GM12878 (cell line): ENCODE results near the gene PLA2G12B. TPM values are rescaled to one million over a fixed set of nuclear protein-coding genes. Genes with fewer than 3 reads are reported as not detected.

Experiments used
- ATAC-seq: fragments of 200-7000 bp; cut with Tn5 transposase; 3 replicates; pipeline ENCODE4 v1.9.1; 2020; ENCODE audit warnings: mild to moderate bottlenecking, moderate library complexity
- BruUV-seq: library from RNA; stranded (reverse); fragments of 400-500 nt; replicated peaks from 2 replicates; lab custom pipeline; 2021; lab: Mats Ljungman, UMichigan
- CTCF ChIA-PET: fragments of 300-600 bp; sonication (Branson Sonifier 250); formaldehyde crosslinking; extraction: SDS; loops from one replicate; lab custom pipeline; 2021; ENCODE audit warnings: inconsistent platforms; lab: Yijun Ruan, JAX
- POLR2A ChIA-PET: fragments of 350-600 bp; formaldehyde crosslinking; extraction: SDS; loops from one replicate; lab custom pipeline; 2021; ENCODE audit warnings: inconsistent platforms; lab: Charles Lee
- RAD21 ChIA-PET: fragments of 300-600 bp; sonication (Branson Sonifier 250); formaldehyde crosslinking; loops from one replicate; lab custom pipeline; 2023; ENCODE audit warnings: antibody characterized with exemption; ENCODE audit not compliant: unreplicated experiment; lab: Charles Lee
- SMC1A ChIA-PET: fragments of 300-600 bp; sonication (Branson Sonifier 250); formaldehyde crosslinking; loops from one replicate; lab custom pipeline; 2023; ENCODE audit not compliant: unreplicated experiment, uncharacterized antibody; lab: Charles Lee
- DNase-seq: peaks from one replicate; pipeline ENCODE4 v3.0.0-alpha.2; 2011; ENCODE audit warnings: low read depth, low spot score
- FAIRE-seq: peaks from 3 replicates; lab custom pipeline; 2011; peaks lifted over from hg19 to GRCh38; lab: Jason Lieb, UNC
- H2AFZ ChIP-seq: 2 replicates; pipeline ENCODE4 v1.6.0; 2011; ENCODE audit warnings: low read depth, low read length, control low read depth; ENCODE audit not compliant: control insufficient read depth
- H3K27ac ChIP-seq: 2 replicates; pipeline ENCODE4 v1.5.1; 2011; ENCODE audit warnings: control low read depth; ENCODE audit not compliant: control insufficient read depth, insufficient read depth
- H3K27me3 ChIP-seq, 2 experiments: replicated peaks in 1 of 2; 2 replicates each; pipeline versions ENCODE4 v1.6.0 to v1.6.1; 2011; ENCODE audit warnings: low read length in 1 of 2; ENCODE audit not compliant: control insufficient read depth in 2 of 2, insufficient read depth in 2 of 2
- H3K36me3 ChIP-seq, 2 experiments: 2 replicates each; pipeline ENCODE4 v1.5.1; 2011; ENCODE audit warnings: low read length in 1 of 2; ENCODE audit not compliant: control insufficient read depth in 2 of 2, insufficient read depth in 2 of 2
- H3K4me1 ChIP-seq: 2 replicates; pipeline ENCODE4 v1.6.1; 2011; ENCODE audit warnings: mild to moderate bottlenecking, low read length, moderate library complexity, mixed read lengths; ENCODE audit not compliant: control insufficient read depth, insufficient read depth
- H3K4me2 ChIP-seq: 2 replicates; pipeline ENCODE4 v1.6.0; 2011; ENCODE audit warnings: control low read depth; ENCODE audit not compliant: control insufficient read depth, insufficient read depth
- H3K4me3 ChIP-seq: fragments of 200-600 bp; sonication (generic); 2 replicates; pipeline ENCODE4 v1.5.1; 2016
- H3K79me2 ChIP-seq: 2 replicates; pipeline ENCODE4 v1.6.0; 2011; ENCODE audit warnings: low read length; ENCODE audit not compliant: control insufficient read depth, insufficient read depth
- H3K9ac ChIP-seq: 2 replicates; pipeline ENCODE4 v1.8.0; 2011; ENCODE audit warnings: low read length, control low read depth, mixed read lengths; ENCODE audit not compliant: control insufficient read depth, insufficient read depth
- H3K9me3 ChIP-seq: replicated peaks from 3 replicates; pipeline ENCODE4 v1.5.1; 2011; ENCODE audit warnings: mild to moderate bottlenecking, low read length; ENCODE audit not compliant: control insufficient read depth, insufficient read depth
- H4K20me1 ChIP-seq: 2 replicates; pipeline ENCODE4 v1.6.0; 2011; ENCODE audit not compliant: control insufficient read depth, insufficient read depth
- CREM ChIP-seq: IDR thresholded peaks from 2 replicates; pipeline ENCODE4 v1.6.1; 2014; ENCODE audit warnings: antibody characterized with exemption, low read depth
- NR2C2 ChIP-seq: IDR thresholded peaks from 2 replicates; pipeline ENCODE4 v1.6.1; 2011; ENCODE audit warnings: borderline replicate concordance, low read depth; ENCODE audit not compliant: control insufficient read depth, insufficient read length
- RAD51 ChIP-seq: fragments of 450-650 bp; IDR thresholded peaks from 2 replicates; pipeline ENCODE4 v1.6.1; 2016; ENCODE audit warnings: moderate library complexity, mild to moderate bottlenecking, inconsistent platforms
- YBX1 ChIP-seq: fragments of 450-650 bp; IDR thresholded peaks from 2 replicates; pipeline ENCODE4 v1.6.1; 2016; ENCODE audit warnings: antibody characterized with exemption
- ZNF274 ChIP-seq: IDR thresholded peaks from one replicate; pipeline ENCODE4 v1.8.0; 2011; ENCODE audit not compliant: insufficient read length, insufficient read depth
- WGBS: methylation state at CpG from one replicate; pipeline ENCODE4 v1.1.6; 2016; ENCODE audit warnings: low lambda C conversion rate; ENCODE audit not compliant: insufficient replicate concordance, insufficient coverage; ENCODE audit errors: missing lambda C conversion rate; 5-methylcytosine and 5-hydroxymethylcytosine counted together
- in situ Hi-C: fragments of 300-500 bp; cut with MboI; formaldehyde crosslinking; loops from 9 replicates; pipeline ENCODE4 v1.14.3; 2018; ENCODE audit warnings: mixed read lengths
- intact Hi-C: fragments of 100-400 bp; cut with micrococcal nuclease; formaldehyde crosslinking; loops from one replicate; pipeline ENCODE4 v1.14.2; 2022; ENCODE audit not compliant: unreplicated experiment
- polyA plus RNA-seq, 11 experiments: library from polyadenylated mRNA; depleted of rRNA in 4 of 11; unstranded in 6 of 11; stranded (reverse) in 5 of 11; fragments of >200 nt; fragmentation: Nextera tagmentation in 4 of 11; fragmentation: Illumina TruSeq in 1 of 11; extraction: Ambion mirVana in 4 of 11; extraction: Trizol in 1 of 11; gene quantifications; 1 replicate in 1 of 11; 2 replicates in 10 of 11; pipeline versions ENCODE4 v1.2.1 to v1.2.3, GENCODE V29; 2011 to 2016; ENCODE audit warnings: inconsistent platforms in 2 of 11, missing spikeins in 2 of 11, low read depth in 1 of 11
- total RNA-seq, 4 experiments: library from RNA; depleted of rRNA in 3 of 4; stranded (reverse); fragments of >200 nt in 3 of 4; fragmentation: Illumina TruSeq in 1 of 4; extraction: Trizol in 1 of 4; gene quantifications; 2 replicates each; pipeline versions ENCODE4 v1.2.1 to v1.2.3, GENCODE V29; 2013 to 2021
- TF ChIP-seq, protein P1 (sequence below): IDR thresholded peaks from 2 replicates; pipeline ENCODE4 v1.6.1; 2011; ENCODE audit warnings: low read depth, low read length, improper control_type of control experiment, borderline replicate concordance
- TF ChIP-seq, protein P2 (sequence below): fragments of 450-650 bp; IDR thresholded peaks from 2 replicates; pipeline ENCODE4 v1.6.1; 2017; ENCODE audit warnings: low read depth, mild to moderate bottlenecking, moderate library complexity
- TF ChIP-seq, protein P3 (sequence below): IDR thresholded peaks from 2 replicates; pipeline ENCODE4 v1.6.1; 2011; ENCODE audit warnings: mild to moderate bottlenecking, low read depth, low read length, moderate library complexity; ENCODE audit not compliant: insufficient replicate concordance
- TF ChIP-seq, protein P4 (sequence below): fragments of 450-650 bp; IDR thresholded peaks from 2 replicates; pipeline ENCODE4 v1.6.1; 2017; ENCODE audit warnings: mild to moderate bottlenecking, low read depth, inconsistent platforms; ENCODE audit not compliant: poor library complexity, severe bottlenecking
- TF ChIP-seq, protein P5 (sequence below): fragments of 450-650 bp; formaldehyde crosslinking; IDR thresholded peaks from 2 replicates; pipeline ENCODE4 v1.4.0; 2020; ENCODE audit warnings: mild to moderate bottlenecking, moderate library complexity

Gene PLA2G12B
- total and polyA plus RNA-seq, 10 of the 15 experiments (the other 5 are each of a cell fraction or from before 2014, with no cell fraction given) = not detected

DNA sequence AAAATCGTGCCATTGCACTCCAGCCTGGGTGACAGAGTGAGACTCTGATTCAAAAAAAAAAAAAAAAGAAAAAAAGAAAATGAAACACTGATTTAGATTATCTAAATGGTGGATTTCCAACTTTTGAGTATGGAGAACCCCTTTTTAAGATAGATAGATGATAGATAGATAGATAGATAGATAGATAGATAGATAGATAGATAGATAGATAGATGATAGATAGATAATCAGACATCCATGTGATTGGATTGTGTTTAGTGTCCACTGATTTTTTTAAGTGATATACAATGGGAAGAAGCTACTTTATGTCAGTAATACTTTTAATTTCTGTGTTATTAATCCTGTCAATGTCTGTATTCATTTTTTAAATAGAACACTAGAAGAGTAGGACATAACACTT lies 55.1 kb downstream of the PLA2G12B start (continued):
- no peak for TF ChIP-seq NR2C2
- TF ChIP-seq, protein P1, sequence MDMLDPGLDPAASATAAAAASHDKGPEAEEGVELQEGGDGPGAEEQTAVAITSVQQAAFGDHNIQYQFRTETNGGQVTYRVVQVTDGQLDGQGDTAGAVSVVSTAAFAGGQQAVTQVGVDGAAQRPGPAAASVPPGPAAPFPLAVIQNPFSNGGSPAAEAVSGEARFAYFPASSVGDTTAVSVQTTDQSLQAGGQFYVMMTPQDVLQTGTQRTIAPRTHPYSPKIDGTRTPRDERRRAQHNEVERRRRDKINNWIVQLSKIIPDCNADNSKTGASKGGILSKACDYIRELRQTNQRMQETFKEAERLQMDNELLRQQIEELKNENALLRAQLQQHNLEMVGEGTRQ = no peak
- TF ChIP-seq, protein P2, sequence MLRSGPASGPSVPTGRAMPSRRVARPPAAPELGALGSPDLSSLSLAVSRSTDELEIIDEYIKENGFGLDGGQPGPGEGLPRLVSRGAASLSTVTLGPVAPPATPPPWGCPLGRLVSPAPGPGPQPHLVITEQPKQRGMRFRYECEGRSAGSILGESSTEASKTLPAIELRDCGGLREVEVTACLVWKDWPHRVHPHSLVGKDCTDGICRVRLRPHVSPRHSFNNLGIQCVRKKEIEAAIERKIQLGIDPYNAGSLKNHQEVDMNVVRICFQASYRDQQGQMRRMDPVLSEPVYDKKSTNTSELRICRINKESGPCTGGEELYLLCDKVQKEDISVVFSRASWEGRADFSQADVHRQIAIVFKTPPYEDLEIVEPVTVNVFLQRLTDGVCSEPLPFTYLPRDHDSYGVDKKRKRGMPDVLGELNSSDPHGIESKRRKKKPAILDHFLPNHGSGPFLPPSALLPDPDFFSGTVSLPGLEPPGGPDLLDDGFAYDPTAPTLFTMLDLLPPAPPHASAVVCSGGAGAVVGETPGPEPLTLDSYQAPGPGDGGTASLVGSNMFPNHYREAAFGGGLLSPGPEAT = no peak
- TF ChIP-seq, all 136 proteins: peak for 0

DNA sequence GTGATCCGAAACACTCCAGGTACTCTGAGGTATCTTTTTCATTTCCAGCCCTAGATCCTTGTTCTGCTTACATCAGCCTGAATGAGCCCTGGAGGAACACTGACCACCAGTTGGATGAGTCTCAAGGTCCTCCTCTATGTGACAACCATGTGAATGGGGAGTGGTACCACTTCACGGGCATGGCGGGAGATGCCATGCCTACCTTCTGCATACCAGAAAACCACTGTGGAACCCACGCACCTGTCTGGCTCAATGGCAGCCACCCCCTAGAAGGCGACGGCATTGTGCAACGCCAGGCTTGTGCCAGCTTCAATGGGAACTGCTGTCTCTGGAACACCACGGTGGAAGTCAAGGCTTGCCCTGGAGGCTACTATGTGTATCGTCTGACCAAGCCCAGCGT lies 56.0 kb downstream of the PLA2G12B start:
- no peaks in the 10 kb centered on the region for H4K20me1 ChIP-seq
- SMC1A ChIA-PET = no interaction called here
- ATAC-seq (no peak), DNase-seq (no peak), FAIRE-seq (no peak)
- no peak overlapping the region for H3K27ac ChIP-seq
- H3K4me1 ChIP-seq = no peaks in the 10 kb centered on the region
- H3K79me2 ChIP-seq = no peaks in the 10 kb centered on the region
- no peak overlapping the region for H3K4me3 ChIP-seq
- H3K27me3 ChIP-seq = no peaks in the 10 kb centered on the region
- 75% methylated on average over 10 of the region's 10 CpGs for WGBS
- no peaks in the 10 kb centered on the region for H3K36me3 ChIP-seq
- RAD21 ChIA-PET = no interaction called here
- BruUV-seq = no TSS peak
- intact Hi-C loops = no loop called here
- H3K4me2 ChIP-seq = no peak overlapping the region
- no peak overlapping the region for H2AFZ ChIP-seq
- POLR2A ChIA-PET = no interaction called here
- H3K9me3 ChIP-seq = no peaks in the 10 kb centered on the region
- H3K9ac ChIP-seq = no peak overlapping the region
- CTCF ChIA-PET = interaction anchor here (1.3 to 1.6 kb wide), 2 partner anchors 15 to 534 kb away, joined by 3 to 4 read pairs; no protein-coding TSS in a partner anchor
- in situ Hi-C loops = no loop called here
- TF ChIP-seq, protein P3, sequence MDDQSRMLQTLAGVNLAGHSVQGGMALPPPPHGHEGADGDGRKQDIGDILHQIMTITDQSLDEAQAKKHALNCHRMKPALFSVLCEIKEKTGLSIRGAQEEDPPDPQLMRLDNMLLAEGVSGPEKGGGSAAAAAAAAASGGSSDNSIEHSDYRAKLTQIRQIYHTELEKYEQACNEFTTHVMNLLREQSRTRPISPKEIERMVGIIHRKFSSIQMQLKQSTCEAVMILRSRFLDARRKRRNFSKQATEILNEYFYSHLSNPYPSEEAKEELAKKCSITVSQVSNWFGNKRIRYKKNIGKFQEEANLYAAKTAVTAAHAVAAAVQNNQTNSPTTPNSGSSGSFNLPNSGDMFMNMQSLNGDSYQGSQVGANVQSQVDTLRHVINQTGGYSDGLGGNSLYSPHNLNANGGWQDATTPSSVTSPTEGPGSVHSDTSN = no peak
- TF ChIP-seq, protein P4, sequence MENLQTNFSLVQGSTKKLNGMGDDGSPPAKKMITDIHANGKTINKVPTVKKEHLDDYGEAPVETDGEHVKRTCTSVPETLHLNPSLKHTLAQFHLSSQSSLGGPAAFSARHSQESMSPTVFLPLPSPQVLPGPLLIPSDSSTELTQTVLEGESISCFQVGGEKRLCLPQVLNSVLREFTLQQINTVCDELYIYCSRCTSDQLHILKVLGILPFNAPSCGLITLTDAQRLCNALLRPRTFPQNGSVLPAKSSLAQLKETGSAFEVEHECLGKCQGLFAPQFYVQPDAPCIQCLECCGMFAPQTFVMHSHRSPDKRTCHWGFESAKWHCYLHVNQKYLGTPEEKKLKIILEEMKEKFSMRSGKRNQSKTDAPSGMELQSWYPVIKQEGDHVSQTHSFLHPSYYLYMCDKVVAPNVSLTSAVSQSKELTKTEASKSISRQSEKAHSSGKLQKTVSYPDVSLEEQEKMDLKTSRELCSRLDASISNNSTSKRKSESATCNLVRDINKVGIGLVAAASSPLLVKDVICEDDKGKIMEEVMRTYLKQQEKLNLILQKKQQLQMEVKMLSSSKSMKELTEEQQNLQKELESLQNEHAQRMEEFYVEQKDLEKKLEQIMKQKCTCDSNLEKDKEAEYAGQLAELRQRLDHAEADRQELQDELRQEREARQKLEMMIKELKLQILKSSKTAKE = no peak
- TF ChIP-seq ZNF274 = no peak
- no peak for TF ChIP-seq YBX1
- TF ChIP-seq, protein P5, sequence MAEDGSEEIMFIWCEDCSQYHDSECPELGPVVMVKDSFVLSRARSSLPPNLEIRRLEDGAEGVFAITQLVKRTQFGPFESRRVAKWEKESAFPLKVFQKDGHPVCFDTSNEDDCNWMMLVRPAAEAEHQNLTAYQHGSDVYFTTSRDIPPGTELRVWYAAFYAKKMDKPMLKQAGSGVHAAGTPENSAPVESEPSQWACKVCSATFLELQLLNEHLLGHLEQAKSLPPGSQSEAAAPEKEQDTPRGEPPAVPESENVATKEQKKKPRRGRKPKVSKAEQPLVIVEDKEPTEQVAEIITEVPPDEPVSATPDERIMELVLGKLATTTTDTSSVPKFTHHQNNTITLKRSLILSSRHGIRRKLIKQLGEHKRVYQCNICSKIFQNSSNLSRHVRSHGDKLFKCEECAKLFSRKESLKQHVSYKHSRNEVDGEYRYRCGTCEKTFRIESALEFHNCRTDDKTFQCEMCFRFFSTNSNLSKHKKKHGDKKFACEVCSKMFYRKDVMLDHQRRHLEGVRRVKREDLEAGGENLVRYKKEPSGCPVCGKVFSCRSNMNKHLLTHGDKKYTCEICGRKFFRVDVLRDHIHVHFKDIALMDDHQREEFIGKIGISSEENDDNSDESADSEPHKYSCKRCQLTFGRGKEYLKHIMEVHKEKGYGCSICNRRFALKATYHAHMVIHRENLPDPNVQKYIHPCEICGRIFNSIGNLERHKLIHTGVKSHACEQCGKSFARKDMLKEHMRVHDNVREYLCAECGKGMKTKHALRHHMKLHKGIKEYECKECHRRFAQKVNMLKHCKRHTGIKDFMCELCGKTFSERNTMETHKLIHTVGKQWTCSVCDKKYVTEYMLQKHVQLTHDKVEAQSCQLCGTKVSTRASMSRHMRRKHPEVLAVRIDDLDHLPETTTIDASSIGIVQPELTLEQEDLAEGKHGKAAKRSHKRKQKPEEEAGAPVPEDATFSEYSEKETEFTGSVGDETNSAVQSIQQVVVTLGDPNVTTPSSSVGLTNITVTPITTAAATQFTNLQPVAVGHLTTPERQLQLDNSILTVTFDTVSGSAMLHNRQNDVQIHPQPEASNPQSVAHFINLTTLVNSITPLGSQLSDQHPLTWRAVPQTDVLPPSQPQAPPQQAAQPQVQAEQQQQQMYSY (CRISPR knock-in tag) = no peak
- no peak for TF ChIP-seq CREM
- no peak for TF ChIP-seq RAD51
- TF ChIP-seq, protein P2 = no peak
